ENCODE measurements around the gene IMMP2L.

Gene IMMP2L

DNA sequence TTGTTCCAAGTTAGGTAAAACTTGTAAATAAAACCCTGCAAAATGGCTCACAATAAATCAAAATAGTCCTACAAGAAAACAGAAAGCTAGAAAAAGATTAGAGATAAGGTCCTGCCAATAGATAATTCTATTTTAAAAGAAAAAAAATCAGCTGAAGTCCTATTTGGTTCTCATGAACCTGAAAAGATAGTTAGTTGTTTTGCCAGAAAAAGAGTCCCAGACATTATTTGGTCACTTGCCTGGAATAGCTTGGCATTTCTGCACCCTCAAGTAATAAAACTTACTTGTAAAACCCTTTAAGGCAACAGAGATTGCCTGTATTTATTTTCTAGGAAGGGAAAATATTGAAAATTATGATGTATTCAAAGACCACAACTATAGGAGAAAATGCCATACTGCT is 423.7 kb downstream of the IMMP2L start:
- no peak for DNase-seq

DNA sequence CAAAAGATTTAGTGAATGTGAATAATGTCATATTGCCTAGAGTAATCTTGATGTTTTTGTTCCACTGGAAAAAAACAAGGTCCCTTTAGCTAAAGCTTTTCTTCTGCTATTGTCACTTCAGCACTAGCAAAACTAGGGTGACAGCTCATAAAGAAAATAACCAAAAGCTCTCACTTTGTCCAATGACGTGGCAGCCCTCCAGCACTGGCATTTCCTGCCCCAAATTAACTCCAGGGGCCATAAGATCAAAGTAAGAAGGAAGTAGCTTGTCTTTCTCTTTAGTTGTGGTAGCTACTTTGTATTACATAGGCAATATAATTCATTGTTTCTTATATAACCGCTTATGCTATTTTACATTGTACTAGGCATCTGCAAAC is 424.1 kb downstream of the IMMP2L start:
- DNase-seq: peak; percentile 21

DNA sequence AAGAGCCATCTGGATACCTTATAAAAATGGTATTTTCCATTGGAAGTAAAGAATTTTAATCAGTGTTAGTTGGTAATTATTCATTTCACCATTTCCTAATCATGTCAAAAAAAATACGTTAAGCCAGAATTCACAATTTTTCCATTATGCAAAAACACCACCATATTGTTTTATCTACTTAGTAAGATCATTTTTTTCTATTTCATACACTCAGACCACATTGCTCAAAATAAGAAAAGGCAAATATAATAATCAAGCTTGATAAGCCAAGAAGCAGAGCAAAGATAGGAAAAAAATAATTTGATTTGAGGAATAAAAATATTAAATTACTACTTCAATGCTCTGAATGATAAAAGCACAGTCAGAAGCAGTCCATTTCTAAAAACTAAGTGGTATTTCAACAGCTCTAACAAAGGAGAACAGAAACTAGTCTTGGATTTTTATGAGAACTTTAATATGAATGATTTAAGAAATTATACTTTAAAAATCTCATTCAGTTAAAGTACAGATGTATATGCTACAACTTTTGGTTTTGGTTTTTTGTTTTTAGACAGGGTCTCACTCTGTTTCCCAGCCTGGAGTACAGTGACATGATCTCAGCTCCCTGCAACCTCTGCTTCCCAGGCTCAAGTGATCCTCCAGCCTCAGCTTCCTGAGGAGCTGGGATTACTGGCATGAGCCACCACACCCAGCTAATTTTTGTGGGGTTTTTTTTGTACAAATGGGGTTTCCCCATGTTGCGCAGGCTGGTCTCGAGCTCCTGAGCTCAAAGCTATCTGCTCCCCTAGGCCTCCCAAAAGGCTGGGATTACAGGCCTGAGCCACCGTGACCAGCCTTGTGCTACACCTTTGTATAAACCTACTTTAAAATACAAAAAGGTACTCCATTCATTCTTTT is 424.7 kb downstream of the IMMP2L start:
- DNase-seq: no peak

DNA sequence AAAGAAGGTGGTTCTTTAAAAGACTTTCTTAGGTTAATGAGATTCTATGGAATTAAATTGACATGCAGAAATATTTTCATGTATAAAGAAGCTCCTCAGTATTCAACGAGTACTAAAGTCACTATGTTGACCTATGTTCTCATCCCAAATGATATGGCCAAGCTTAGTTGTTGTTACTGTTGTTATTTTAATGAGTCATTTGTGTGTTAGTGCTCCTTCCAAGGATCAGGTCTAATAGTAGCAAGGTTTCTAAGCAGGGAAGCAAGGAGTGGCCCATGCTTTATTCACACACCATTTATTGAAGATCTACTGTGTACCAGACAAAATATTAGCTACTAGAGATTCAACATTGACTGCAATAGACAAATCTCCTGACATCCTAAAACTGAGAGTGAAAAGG is 429.5 kb downstream of the IMMP2L start:
- DNase-seq: no peak

DNA sequence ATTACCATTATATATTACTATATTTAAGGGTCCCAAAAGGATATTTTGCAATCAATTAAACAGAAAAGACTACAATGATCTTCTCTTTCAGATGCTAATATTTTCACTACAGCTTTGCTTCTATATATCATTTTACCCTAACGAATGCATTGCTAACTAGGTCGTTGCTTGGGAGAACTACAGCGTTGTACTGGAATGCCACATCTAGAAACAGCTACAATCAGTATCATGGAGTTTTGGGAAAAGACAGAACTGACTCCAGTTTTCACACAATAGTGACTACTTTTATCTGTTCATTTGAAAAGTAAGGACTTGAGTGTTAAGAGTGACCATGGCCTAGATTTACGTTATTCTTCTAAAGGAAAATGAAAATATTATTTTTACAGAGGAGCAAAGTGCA is 432.9 kb downstream of the IMMP2L start:
- DNase-seq: no peak

DNA sequence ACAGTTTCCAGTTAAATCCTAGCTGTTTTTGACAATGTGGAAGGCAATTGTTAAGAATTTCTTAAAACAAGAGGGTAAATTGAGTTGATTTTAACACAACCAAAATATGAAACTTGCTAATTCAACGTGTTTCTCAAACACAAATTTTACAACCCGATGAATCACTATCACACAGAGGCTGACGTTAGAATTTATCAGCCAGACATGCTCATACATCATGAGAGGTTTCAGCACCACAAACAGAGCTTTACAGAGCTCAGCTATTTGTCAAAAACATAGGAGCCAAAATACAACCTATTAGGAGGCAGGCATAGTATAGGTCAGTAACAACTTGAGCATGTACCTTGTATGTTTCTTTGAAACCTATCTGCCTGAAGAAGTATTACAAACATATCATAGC is 435.3 kb downstream of the IMMP2L start:
- no peak for DNase-seq

DNA sequence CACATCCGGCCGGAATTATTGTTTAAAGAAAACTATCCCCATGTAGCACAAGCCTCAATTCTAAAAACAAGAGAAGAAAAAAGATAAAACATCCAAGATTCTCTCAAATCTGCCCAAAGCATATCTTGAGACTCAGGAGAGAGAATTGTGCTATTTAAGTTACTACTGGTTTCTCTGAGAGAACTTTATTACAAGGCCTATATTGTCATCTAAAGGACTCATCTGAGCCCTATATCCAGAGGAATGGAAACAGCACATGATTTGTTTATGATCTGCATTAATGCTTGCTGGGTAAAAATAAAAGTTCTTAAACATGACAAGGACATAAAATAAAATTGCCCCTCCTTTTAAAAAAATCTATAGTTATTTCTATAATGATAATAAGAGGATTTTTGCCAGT is 446.3 kb downstream of the IMMP2L start:
- DNase-seq: no peak

DNA sequence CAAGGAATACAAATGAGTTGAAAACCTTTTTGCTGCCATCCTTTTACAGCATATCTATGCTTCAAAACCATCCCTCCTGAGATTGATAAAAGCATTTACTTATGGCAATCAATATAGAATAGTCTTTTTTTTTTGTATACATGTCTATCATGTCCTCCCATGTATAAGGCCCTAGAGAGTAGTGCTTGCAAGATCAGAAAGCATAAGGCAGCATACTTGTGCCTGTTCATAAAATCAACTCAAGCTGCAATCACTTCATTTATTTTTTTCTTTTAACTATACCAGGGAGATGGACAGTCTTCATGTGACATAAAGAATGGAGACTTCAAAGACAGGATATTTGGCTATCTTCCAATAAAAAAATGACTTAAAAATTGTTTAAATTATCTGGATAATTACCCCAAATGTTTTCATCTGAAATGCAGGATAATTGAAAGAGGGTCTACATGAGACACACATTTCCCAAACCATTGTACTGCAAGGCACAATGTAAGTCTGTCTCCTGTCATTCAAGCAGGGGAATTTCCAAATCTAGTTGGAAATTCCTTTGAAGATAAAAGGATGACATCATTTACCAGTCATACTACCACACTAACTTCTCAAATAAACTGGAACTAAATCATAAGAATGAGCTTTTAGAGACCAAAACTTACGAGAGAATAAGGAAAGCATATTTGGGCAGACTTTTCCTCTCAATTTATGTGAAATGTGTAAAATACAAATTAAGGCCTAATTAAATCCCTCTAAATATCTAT is 448.9 kb downstream of the IMMP2L start:
- DNase-seq: peak; percentile 51

DNA sequence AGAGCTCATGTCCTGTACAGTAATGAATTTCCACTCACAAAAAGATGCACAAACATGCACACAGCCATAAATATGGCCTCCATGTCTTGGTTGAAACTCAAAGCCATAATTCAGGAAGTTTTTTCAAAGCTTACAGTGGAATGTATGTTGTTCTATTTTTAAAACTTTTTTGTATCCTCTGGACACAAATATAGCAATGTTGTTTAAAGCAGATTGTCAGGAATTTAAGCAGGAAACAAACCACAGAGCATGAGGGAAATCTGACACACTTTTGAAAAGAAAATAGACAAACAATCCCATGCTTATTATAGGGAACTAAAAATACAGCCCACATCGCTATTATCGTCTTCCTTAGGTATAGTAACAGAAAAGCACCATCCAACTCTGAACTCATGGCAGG is 449.9 kb downstream of the IMMP2L start:
- no peak for DNase-seq

DNA sequence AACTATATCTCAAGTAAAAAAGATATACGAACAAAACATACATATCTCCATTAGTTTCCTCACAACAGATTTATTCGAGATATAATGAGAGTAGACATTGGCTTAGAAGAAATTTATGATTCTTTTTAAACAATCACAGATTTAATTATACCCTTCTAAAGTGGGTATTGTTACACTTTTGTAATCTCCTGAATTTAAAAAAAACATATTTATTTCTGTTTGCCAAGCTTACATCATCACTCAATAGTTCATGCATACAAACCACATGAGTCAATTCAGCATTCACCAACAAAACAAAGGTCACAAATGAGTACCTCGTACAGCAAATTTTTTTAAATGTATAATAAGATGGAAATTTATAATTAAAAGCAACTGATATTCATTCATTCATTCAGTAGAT is 453.8 kb downstream of the IMMP2L start:
- DNase-seq: no peak

DNA sequence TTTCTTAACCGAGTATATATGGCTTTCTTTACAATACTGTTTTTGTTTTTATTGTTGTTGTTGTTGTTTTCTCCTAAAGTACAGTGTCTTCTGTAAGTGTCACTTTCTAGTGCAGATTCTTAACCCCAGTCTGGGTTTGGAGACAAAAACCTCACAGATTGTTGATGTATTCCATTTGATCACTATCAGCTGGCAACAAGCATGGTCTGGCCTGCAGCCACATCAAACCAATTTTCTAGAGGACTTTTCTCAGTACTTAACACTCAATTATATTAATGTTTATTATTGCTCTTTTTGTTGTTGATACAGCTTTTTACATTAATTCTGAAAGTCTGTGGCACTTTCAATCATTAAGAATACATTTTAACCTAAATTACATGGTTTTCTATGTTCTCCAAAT is 454.3 kb downstream of the IMMP2L start:
- no peak for DNase-seq

DNA sequence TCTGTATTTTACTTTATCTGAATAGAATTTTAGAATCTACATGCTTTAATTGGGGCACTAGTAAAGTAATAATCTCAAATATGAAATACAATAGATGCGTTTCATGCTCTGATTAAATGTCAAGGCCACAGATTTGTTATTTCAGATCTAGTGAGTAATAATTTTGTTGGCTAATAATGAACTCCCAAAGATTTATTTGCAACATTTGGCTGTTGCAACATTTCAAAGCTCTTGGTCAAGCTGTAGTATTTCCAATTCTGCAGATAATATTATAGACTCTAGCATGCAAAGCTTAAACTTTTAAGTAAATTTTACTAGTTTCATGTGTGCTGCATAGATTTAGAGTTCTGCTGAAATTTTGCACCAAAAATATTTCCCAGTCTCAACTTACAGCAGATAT is 454.7 kb downstream of the IMMP2L start:
- no peak for DNase-seq

DNA sequence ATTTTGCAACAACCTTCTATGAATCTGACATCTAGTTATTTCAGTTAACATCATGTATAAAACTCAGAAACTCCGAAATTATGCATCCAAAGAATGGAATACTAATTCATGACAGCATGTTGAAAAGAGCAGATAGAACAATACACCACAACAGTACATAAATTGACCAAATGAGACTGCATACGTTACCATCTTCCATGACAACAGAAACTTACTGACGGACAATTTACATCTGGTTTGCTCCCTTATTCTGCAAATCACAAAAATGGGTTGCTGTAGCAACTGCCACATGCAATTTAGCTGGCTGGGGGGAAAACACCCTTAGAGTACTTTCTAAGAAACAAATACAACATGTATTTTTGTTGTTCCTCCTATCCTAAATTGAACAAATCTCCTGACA is 457.0 kb downstream of the IMMP2L start:
- no peak for DNase-seq

DNA sequence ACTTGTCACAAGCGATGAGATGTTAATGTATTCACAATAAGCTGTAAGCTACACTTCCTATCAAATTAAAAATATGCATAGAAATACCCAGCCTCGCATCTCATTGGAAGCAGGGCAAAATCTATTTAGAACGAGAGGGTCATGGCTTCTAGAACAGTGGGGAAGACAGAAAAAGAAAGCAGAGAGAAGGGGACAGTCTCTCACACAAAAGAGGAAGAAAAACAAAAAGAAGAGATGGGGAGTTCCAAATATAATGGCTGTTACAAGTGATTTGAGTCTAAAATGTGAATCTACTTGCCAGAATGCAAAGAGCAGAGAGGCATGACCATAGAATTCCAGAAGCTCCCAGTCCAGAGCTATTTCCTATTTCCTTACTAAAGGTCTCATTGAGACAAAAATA is 457.6 kb downstream of the IMMP2L start:
- no peak for DNase-seq

DNA sequence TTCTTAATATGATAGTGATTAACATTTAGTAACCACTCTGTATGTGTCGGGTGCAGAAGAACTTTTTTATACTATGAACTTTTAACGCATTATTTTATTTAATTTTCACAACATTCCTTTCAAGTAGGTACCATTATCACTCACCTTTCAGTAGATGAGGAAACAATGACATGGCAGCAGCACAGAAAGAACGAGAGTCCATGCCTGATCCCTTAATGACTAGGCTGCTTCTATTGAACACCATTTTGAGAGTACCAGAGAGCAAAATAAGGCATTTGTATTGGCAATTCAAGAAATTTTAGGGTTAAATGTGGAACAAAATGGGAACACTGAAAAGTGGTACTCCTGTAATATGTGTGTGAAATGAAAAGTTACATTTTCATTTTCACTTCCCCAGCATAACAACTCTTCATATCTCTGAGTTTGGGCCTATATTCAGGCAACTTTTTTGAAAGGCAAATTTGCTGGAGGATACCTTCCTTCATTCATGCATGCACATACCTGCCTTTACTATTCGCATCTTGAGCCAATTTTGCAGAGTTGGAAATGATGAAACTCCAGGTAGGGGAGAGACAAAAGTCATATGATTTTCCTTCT is 458.5 kb downstream of the IMMP2L start:
- no peak for DNase-seq

DNA sequence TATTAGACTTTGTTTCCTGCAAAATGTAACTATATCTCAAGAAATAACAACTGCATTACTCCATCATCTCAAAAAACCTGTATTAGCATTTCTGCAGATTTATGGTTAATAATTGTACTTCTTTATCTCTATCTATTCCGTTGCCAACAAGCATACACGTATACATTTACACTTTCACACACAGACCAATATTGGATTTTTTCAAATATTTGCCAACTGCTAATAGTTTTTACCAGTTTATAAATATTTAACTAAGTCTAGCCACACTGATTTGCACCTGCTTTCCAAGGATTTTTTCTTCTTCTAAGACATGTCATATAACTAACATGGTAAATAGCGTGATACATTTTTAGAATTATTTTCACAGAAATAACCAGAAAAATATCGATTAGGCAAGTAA is 459.2 kb downstream of the IMMP2L start:
- DNase-seq: no peak

DNA sequence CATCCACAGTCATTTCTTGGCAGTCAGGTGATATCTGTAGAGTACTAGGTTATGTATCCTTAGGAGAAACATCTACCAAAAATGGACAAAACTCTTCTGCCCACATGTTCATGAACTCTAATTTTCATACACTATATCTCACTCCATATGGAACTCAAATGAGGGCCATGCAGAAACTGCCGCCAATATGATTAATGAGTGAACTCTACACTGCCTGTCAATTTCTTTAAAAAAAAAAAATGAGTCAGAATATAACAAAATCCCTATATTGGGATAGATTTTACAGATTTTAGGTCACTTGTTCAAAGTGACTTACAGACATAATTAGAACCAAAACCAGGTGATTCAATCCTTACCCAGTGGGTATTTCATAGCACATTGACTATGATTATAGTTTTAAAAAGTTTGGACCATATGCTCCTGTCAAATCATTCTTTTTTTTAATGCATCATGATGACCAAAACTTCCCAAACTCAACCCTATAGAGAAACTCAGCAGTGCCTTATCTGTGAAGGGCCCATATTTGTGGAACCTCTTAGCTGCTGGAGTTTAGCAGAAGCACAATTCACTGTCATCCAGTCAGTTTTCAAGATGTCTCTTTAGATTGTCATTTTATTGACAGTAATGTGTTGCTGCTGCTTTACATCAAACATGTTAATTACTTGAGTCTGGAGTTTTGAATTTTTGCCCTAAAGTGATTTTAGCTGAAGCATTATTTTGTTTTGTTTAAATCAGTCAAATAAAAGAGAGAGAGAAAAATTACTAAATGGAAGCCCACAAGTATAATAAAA is 460.2 kb downstream of the IMMP2L start:
- no peak for DNase-seq

DNA sequence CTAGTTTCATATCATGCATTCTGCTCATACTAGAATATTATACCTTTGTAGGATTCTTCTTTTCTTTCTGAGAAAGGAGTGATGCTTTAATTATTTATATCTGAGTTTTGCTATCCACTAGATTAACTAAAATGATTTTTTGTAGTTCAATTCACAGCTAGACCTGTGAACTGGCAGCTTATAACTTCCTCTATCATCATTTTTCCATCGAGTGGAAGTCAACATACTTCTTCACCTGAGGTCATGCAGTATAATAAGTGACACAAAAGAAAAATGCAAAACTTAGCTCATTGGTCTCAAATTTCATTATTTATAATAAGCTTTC is 463.4 kb downstream of the IMMP2L start:
- no peak for DNase-seq

DNA sequence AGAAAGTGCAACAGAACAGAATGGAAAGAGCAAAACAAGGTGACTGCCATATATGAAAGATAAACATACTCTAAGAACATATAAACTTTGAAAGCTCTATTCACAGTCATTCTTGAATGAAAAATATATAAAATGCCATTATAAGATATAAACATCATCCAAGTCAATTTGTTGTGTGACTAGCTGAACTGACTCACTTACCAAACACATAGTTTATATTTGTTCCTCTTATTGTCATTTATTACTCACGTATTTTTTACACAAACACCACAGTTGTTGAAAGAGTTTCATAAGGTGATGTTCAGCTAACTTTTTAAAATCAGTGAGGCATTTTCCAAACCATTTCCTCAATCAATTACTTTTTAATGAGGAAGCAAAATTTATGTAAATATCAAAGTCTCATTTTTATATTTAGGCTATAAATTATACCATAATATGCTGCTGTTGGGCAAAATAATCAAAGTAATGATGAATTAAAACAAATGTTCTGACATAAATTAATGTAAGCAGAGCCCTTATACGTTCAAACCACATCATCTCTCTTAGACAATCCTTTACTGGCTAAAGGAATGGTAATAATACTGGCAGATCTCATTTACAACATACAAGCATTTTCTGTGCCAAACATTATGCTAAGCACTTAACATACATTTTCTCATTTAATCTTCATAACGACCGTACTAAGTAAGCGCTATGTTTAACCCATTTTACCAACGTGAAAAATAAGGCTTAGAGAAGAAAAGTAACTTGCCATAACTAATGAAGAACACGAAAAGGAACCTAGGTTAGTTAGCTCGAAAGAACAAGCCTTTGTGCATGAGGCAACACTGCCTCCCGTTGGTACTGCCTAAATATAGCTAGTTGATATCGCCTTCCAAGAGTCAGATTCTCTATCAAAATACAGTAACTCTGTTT is 464.0 kb downstream of the IMMP2L start:
- peak; percentile 57 for DNase-seq

DNA sequence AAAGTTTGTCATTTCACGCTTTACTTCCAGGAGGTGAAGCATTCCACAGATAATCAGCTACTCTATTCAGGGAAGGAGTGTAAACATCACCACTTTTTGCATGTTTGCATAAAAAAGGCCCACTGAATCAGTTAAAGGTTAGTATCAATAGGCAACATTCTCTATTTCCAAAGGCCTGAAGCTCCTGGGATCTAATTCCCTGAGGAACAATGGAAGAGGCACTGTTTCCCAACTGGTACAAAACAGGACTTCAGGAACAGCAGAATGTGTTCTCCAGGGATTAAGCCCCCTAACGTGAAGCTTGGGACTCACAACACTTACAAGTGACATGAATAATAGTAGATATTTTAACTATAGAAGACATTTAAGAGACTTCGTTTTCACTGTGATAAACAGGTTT is 465.3 kb downstream of the IMMP2L start:
- no peak for DNase-seq

DNA sequence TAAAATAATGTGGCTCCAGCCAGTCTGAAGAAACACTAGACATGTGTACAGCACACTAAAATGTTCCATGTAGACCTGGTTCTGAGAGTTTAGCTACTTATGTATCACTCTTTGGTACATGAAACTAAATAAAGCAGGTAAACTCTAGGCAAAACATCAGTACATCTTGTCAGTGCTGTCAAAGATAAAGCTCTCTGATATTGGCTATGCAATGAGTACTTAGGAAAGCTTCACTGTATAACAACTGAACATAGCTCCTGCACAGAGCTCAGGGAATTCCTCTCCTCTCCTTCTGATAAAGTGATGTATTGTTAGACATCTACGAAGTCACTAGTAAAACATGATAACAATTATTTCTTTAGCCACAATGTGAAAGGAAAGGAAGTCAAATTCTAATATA is 467.9 kb downstream of the IMMP2L start:
- DNase-seq: peak; percentile 30

DNA sequence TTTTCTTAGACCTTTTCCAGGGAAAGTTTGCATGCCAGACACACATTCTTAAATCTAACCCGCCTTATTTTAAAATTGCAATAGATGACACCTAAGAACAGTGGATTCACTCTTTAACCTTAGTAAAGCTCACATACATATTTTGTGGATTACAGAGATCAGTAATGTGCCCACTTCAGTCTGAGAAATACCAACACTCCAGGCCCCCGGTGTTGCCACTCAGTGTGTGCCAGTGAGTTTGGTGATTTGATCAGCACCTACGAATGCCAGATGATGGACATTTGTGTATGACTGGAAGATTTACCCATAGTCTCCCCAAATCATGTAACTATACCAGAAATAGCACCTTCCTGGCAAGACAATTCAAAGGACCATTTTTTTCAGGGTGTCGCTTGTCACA is 468.8 kb downstream of the IMMP2L start:
- DNase-seq: no peak
